ENCODE data around the gene CERS6. TPM values are rescaled to one million over a fixed set of nuclear protein-coding genes. Genes with fewer than 3 reads are reported as not detected.

Gene CERS6
- total RNA-seq, 4 donors from 2014 or later, result 53.7 to 78.3 (median 63.8) TPM

DNA sequence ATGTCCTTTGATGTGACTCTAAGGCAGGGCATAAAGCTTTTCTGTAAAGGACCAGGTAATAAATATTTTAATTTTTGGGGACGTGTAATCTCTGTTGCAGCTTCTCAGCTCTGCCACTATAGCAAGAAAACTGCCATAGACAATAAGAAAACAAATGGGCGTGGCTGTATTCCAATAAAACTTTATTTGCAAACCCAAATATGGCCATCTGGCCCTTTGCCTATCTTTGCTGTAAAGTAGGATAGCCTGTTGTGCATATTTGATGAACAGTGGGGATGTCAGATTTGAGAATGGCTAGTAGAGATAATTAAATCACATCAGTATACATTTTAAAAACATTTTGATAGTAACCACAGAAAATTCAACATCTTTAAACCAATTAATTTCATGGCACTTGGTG lies 250.7 kb downstream of the CERS6 start:
- no peak overlapping the region for H3K4me3 ChIP-seq (ENCODE audit: low read depth, poor library complexity, severe bottlenecking)
- TF ChIP-seq POLR2A (IDR thresholded peaks at IDR 0.05), result no peak
- TF ChIP-seq, protein P1, sequence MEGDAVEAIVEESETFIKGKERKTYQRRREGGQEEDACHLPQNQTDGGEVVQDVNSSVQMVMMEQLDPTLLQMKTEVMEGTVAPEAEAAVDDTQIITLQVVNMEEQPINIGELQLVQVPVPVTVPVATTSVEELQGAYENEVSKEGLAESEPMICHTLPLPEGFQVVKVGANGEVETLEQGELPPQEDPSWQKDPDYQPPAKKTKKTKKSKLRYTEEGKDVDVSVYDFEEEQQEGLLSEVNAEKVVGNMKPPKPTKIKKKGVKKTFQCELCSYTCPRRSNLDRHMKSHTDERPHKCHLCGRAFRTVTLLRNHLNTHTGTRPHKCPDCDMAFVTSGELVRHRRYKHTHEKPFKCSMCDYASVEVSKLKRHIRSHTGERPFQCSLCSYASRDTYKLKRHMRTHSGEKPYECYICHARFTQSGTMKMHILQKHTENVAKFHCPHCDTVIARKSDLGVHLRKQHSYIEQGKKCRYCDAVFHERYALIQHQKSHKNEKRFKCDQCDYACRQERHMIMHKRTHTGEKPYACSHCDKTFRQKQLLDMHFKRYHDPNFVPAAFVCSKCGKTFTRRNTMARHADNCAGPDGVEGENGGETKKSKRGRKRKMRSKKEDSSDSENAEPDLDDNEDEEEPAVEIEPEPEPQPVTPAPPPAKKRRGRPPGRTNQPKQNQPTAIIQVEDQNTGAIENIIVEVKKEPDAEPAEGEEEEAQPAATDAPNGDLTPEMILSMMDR (IDR thresholded peaks at IDR 0.05), result no peak
- no peak for DNase-seq (ENCODE audit: low spot score in 2 of 2)
- 89 to 91% methylated on average over 2 of the region's 2 CpGs for WGBS, 2 donors
- intact Hi-C loops (cut with DNase I; ENCODE audit: low total_unique reads), result no loop called here

GRCh38 chr2:168708080-168708479 lies 252.0 kb downstream of the CERS6 start:
- no peak for TF ChIP-seq POLR2A (IDR thresholded peaks at IDR 0.05)
- TF ChIP-seq, protein P1 (IDR thresholded peaks at IDR 0.05), result no peak
- H3K4me3 ChIP-seq (ENCODE audit: low read depth, poor library complexity, severe bottlenecking), result no peak overlapping the region
- DNase-seq (ENCODE audit: low spot score in 2 of 2), result no peak
- intact Hi-C loops (cut with DNase I; ENCODE audit: low total_unique reads), result no loop called here
- WGBS, 2 donors, result 70 to 76% methylated on average over 1 of the region's 1 CpG

- intact Hi-C loops (cut with DNase I; ENCODE audit: low total_unique reads), result no loop called here
- H3K4me3 ChIP-seq (ENCODE audit: low read depth, poor library complexity, severe bottlenecking), result no peak overlapping the region
- no peak for TF ChIP-seq POLR2A (IDR thresholded peaks at IDR 0.05)
- TF ChIP-seq, protein P1 (IDR thresholded peaks at IDR 0.05), result no peak
- no peak for DNase-seq (ENCODE audit: low spot score in 2 of 2)
- 79 to 91% methylated on average over 4 of the region's 4 CpGs for WGBS, 2 donors
These were observed 254.8 kb downstream of the CERS6 start for GRCh38 chr2:168710754-168711467.

- intact Hi-C loops (cut with DNase I; ENCODE audit: low total_unique reads), result no loop called here
- no peak overlapping the region for H3K4me3 ChIP-seq (ENCODE audit: low read depth, poor library complexity, severe bottlenecking)
- WGBS, 2 donors, result 41 to 52% methylated on average over 1 of the region's 1 CpG
- TF ChIP-seq, protein P1 (IDR thresholded peaks at IDR 0.05), result no peak
- TF ChIP-seq POLR2A (IDR thresholded peaks at IDR 0.05), result no peak
- no peak for DNase-seq (ENCODE audit: low spot score in 2 of 2)
These were observed 256.0 kb downstream of the CERS6 start for GRCh38 chr2:168712053-168712452.

GRCh38 chr2:168713325-168713724 lies 257.3 kb downstream of the CERS6 start:
- 88 to 90% methylated on average over 1 of the region's 1 CpG for WGBS, 2 donors
- H3K4me3 ChIP-seq (ENCODE audit: low read depth, poor library complexity, severe bottlenecking), result no peak overlapping the region
- no peak for DNase-seq (ENCODE audit: low spot score in 2 of 2)
- intact Hi-C loops (cut with DNase I; ENCODE audit: low total_unique reads), result no loop called here
- TF ChIP-seq, protein P1 (IDR thresholded peaks at IDR 0.05), result no peak
- no peak for TF ChIP-seq POLR2A (IDR thresholded peaks at IDR 0.05)

- no peak overlapping the region for H3K4me3 ChIP-seq (ENCODE audit: low read depth, poor library complexity, severe bottlenecking)
- WGBS, 2 donors, result 88% methylated on average over 2 of the region's 2 CpGs
- TF ChIP-seq, protein P1 (IDR thresholded peaks at IDR 0.05), result no peak
- no peak for TF ChIP-seq POLR2A (IDR thresholded peaks at IDR 0.05)
- no peak for DNase-seq (ENCODE audit: low spot score in 2 of 2)
- intact Hi-C loops (cut with DNase I; ENCODE audit: low total_unique reads), result no loop called here
These were observed 259.8 kb downstream of the CERS6 start for GRCh38 chr2:168715849-168716248.
